ENCODE data around the gene LOXL4. TPM values are rescaled to one million over a fixed set of nuclear protein-coding genes. Genes with fewer than 3 reads are reported as not detected.

LOXL4 gene
- total RNA-seq, 1 donor from 2014 or later = not detected

DNA sequence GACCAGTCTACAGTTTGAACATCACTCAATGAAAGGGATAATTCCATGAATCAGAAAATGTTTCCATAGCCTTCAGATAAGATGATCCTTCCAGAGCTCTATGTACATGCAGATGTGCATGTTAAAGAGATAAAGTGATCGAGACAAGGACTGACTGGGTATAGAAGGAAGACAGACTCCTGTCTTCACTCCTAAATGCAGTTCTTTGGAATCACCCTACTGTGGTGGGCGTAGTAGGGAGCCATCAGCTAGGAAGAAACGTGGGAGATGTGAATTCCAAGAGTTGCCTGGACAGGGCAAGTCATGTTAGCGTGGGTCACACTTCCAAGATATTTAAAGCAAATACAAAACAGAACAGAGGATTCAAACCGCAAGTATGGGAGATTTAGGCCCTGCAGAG, 23.9 kb downstream of the LOXL4 start:
- no peaks in the 10 kb centered on the region for H3K27me3 Mint-ChIP-seq
- DNase-seq (no peak), ATAC-seq (ENCODE audit: low read depth) (no peak)
- POLR2A ChIA-PET = no interaction called here
- H3K9me3 Mint-ChIP-seq = no peaks in the 10 kb centered on the region
- TF ChIP-seq, protein P1, sequence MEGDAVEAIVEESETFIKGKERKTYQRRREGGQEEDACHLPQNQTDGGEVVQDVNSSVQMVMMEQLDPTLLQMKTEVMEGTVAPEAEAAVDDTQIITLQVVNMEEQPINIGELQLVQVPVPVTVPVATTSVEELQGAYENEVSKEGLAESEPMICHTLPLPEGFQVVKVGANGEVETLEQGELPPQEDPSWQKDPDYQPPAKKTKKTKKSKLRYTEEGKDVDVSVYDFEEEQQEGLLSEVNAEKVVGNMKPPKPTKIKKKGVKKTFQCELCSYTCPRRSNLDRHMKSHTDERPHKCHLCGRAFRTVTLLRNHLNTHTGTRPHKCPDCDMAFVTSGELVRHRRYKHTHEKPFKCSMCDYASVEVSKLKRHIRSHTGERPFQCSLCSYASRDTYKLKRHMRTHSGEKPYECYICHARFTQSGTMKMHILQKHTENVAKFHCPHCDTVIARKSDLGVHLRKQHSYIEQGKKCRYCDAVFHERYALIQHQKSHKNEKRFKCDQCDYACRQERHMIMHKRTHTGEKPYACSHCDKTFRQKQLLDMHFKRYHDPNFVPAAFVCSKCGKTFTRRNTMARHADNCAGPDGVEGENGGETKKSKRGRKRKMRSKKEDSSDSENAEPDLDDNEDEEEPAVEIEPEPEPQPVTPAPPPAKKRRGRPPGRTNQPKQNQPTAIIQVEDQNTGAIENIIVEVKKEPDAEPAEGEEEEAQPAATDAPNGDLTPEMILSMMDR (IDR thresholded peaks at IDR 0.05) = no peak
- H3K4me3 Mint-ChIP-seq = no peak overlapping the region
- H3K27ac Mint-ChIP-seq = no peak overlapping the region
- H3K4me1 Mint-ChIP-seq = no peaks in the 10 kb centered on the region
- CTCF ChIA-PET = no interaction called here
- peaks cover 83% of the 10 kb centered on the region for H3K36me3 Mint-ChIP-seq (ENCODE audit: low read depth)
- intact Hi-C loops (cut with micrococcal nuclease) = no loop called here

DNA sequence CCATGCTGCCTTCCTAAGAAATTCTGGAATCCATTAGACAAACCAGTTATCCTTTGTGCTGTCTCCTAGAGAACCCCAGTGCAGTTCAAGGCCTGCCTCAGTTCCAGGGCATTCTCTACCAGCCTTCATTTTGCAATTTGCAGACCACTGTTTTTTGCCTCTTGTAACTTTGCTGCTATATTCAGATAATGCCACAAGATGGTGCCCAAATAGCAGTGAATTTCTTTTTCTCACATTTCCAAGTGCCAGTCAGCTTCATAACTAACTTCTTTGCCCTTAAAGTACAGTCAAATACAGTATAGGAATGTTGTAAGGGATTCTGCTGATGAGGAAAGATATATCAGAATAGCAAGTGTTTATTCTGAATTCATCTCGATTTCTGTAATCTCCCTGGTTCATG, 25.2 kb downstream of the LOXL4 start:
- ATAC-seq (ENCODE audit: low read depth) (no peak), DNase-seq (no peak)
- H3K27ac Mint-ChIP-seq = no peak overlapping the region
- intact Hi-C loops (cut with micrococcal nuclease) = no loop called here
- ChIA-PET CTCF (no interaction called here), POLR2A (no interaction called here)
- peaks cover 79% of the 10 kb centered on the region for H3K36me3 Mint-ChIP-seq (ENCODE audit: low read depth)
- no peaks in the 10 kb centered on the region for H3K4me1 Mint-ChIP-seq
- no peaks in the 10 kb centered on the region for H3K9me3 Mint-ChIP-seq
- no peak overlapping the region for H3K4me3 Mint-ChIP-seq
- H3K27me3 Mint-ChIP-seq = no peaks in the 10 kb centered on the region
- TF ChIP-seq, protein P1 (IDR thresholded peaks at IDR 0.05) = no peak

DNA sequence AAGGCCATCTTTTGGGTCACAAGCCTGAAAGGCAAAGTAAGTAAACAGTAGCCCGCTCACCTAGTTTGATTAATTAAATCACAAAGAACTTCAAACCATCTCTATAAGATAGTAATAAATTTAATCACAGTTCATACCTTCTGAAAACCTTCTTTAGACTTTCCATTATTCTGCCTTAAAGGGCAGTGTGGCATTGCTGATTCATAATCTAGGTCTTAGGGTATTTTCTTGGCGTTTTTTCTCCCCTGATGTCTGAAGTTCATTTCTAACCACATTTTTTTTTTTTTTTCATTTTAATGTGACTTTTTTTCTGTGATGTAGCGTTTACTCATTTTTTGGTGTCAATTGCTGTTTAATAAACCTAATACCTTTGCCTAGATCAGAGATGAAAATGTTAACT, 27.5 kb downstream of the LOXL4 start:
- Mint-ChIP-seq H3K4me1 (no peaks in the 10 kb centered on the region), H3K36me3 (ENCODE audit: low read depth) (peaks cover 80% of the 10 kb centered on the region)

DNA sequence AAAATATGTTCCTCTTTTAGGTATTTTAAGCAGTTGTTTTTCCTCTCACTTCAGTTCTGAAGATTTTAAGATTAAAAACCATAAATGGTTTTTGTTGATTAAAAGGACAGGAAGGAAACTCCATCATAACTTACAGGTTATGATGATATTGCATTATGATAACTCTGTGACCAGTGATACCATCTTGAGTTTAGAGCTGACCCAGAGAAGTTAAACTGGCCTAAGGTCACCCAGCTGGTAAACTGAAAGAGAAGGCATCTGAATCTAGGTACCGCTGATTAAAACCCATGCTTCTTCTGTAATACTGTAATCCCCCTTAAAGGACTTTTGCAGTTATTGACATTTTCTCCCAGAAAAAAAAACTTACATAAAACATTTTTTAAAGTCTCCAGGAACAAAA, 29.6 kb downstream of the LOXL4 start:
- no peak for DNase-seq
- Mint-ChIP-seq H3K4me1 (no peaks in the 10 kb centered on the region), H3K27ac (no peak overlapping the region), H3K36me3 (ENCODE audit: low read depth) (peaks cover 80% of the 10 kb centered on the region), H3K9me3 (no peaks in the 10 kb centered on the region), H3K4me3 (no peak overlapping the region), H3K27me3 (no peaks in the 10 kb centered on the region)
- ChIA-PET POLR2A (no interaction called here), CTCF (no interaction called here)
- TF ChIP-seq, protein P1 (IDR thresholded peaks at IDR 0.05) = no peak
- ATAC-seq (ENCODE audit: low read depth) = no peak
- intact Hi-C loops (cut with micrococcal nuclease) = no loop called here

More for the DNA sequence above, 27.5 kb downstream of the LOXL4 start:
- DNase-seq (no peak), ATAC-seq (ENCODE audit: low read depth) (no peak)
- H3K4me3 Mint-ChIP-seq = no peak overlapping the region
- TF ChIP-seq, protein P1 (IDR thresholded peaks at IDR 0.05) = no peak
- no peaks in the 10 kb centered on the region for H3K9me3 Mint-ChIP-seq
- H3K27me3 Mint-ChIP-seq = no peaks in the 10 kb centered on the region
- ChIA-PET POLR2A (no interaction called here), CTCF (no interaction called here)
- no peak overlapping the region for H3K27ac Mint-ChIP-seq
- intact Hi-C loops (cut with micrococcal nuclease) = no loop called here

DNA sequence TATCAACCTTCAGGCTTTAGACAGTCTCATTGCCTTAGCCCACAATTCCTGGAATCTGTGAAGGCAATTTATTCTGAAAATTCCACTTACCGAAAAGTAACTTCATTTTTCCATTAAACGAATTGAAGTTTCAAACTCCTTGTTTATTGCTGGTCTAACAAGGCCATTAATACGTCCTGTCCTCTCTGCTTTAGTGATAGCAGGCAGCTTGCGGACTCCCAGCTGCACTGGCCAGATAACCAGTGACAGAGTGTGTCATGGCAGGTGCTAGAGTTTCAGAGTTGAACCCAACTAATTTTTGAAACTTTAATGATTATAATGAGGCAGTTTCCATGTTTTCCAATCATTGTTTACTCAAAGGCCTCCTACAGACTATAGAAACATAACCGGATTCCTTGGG, 31.1 kb downstream of the LOXL4 start:
- Mint-ChIP-seq H3K36me3 (ENCODE audit: low read depth) (peaks cover 79% of the 10 kb centered on the region), H3K4me3 (no peak overlapping the region), H3K27ac (no peak overlapping the region), H3K4me1 (no peaks in the 10 kb centered on the region), H3K27me3 (no peaks in the 10 kb centered on the region), H3K9me3 (no peaks in the 10 kb centered on the region)
- ChIA-PET CTCF (no interaction called here), POLR2A (no interaction called here)
- ATAC-seq (ENCODE audit: low read depth) (no peak), DNase-seq (no peak)
- intact Hi-C loops (cut with micrococcal nuclease) = no loop called here
- TF ChIP-seq, protein P1 (IDR thresholded peaks at IDR 0.05) = no peak
